ENCODE results near the gene ALG9. TPM values are rescaled to one million over a fixed set of nuclear protein-coding genes. Genes with fewer than 3 reads are reported as not detected.

ALG9 gene
- polyA plus RNA-seq (2011; rRNA removed) (23.7 and 38.2 TPM in 2 replicates), polyA minus RNA-seq (2011; rRNA and poly(A)+ RNA removed) (29.8 and 36.3 TPM in 2 replicates)

GRCh38 chr11:111870886-111871692, at the start of gene ALG9:
TSS of gene ALG9 (minus strand) at chr11:111871581. CDS start at chr11:111871482, 99 bp downstream.
- no peaks in the 10 kb centered on the region for H3K27me3 ChIP-seq (ENCODE audit: control insufficient read depth, insufficient read depth, low read length)
- peak; percentile 49 for TF ChIP-seq CTCF (IDR thresholded peaks at IDR 0.05; ENCODE audit: insufficient read depth, low read depth, low read length)
- H3K36me3 ChIP-seq (ENCODE audit: control insufficient read depth, insufficient read depth, low read length), result peaks cover 3% of the 10 kb centered on the region
- POLR2A ChIA-PET, result no interaction called here
- H3K4me3 ChIP-seq (ENCODE audit: low read depth, low read length), result peak within 1 kb of the TSS; percentile 85
- CTCF ChIA-PET, result interaction anchor here (0.6 to 2.2 kb wide), 19 partner anchors 9 to 266 kb away, joined by 3 to 11 read pairs (median 4); partner anchors contain the start of gene CFAP68
- DNase-seq (ENCODE audit: low read depth), result no peak

- no peak overlapping the region for H3K4me3 ChIP-seq (ENCODE audit: low read depth, low read length)
- H3K27me3 ChIP-seq (ENCODE audit: control insufficient read depth, insufficient read depth, low read length), result no peaks in the 10 kb centered on the region
- no peak for DNase-seq (ENCODE audit: low read depth)
- POLR2A ChIA-PET, result no interaction called here
- H3K36me3 ChIP-seq (ENCODE audit: control insufficient read depth, insufficient read depth, low read length), result no peaks in the 10 kb centered on the region
- CTCF ChIA-PET, result no interaction called here
- TF ChIP-seq CTCF (IDR thresholded peaks at IDR 0.05; ENCODE audit: insufficient read depth, low read depth, low read length), result no peak
Observed at GRCh38 chr11:111920908-111921307, 49.5 kb upstream of the ALG9 start.

- H3K27me3 ChIP-seq (ENCODE audit: control insufficient read depth, insufficient read depth, low read length), result no peaks in the 10 kb centered on the region
- no peaks in the 10 kb centered on the region for H3K36me3 ChIP-seq (ENCODE audit: control insufficient read depth, insufficient read depth, low read length)
- no peak for TF ChIP-seq CTCF (IDR thresholded peaks at IDR 0.05; ENCODE audit: insufficient read depth, low read depth, low read length)
- no peak for DNase-seq (ENCODE audit: low read depth)
- ChIA-PET CTCF (interaction anchor here (0.9 to 1.2 kb wide), 3 partner anchors 13 to 79 kb away, joined by 3 to 4 read pairs (median 4); no protein-coding TSS in a partner anchor), POLR2A (no interaction called here)
- H3K4me3 ChIP-seq (ENCODE audit: low read depth, low read length), result no peak within 1 kb of the TSS
Observed at GRCh38 chr11:111918390-111919256, 47.2 kb upstream of the ALG9 start, which contains the start of gene C11orf52. TSS of gene C11orf52 (plus strand) at chr11:111918913. CDS start at chr11:111918973, 60 bp downstream.

GRCh38 chr11:111917788-111918187, 46.4 kb upstream of the ALG9 start:
- no peak for TF ChIP-seq CTCF (IDR thresholded peaks at IDR 0.05; ENCODE audit: insufficient read depth, low read depth, low read length)
- DNase-seq (ENCODE audit: low read depth), result no peak
- no peaks in the 10 kb centered on the region for H3K27me3 ChIP-seq (ENCODE audit: control insufficient read depth, insufficient read depth, low read length)
- H3K4me3 ChIP-seq (ENCODE audit: low read depth, low read length), result no peak overlapping the region
- CTCF ChIA-PET, result interaction anchor here (1.2 kb wide), 1 partner anchor 79 kb away, joined by 4 read pairs; no protein-coding TSS in a partner anchor
- POLR2A ChIA-PET, result no interaction called here
- H3K36me3 ChIP-seq (ENCODE audit: control insufficient read depth, insufficient read depth, low read length), result no peaks in the 10 kb centered on the region

- CTCF ChIA-PET, result interaction anchor here (1.2 kb wide), 1 partner anchor 80 kb away, joined by 4 read pairs; no protein-coding TSS in a partner anchor
- no peak for DNase-seq (ENCODE audit: low read depth)
- no peak for TF ChIP-seq CTCF (IDR thresholded peaks at IDR 0.05; ENCODE audit: insufficient read depth, low read depth, low read length)
- Histone ChIP-seq H3K27me3 (ENCODE audit: control insufficient read depth, insufficient read depth, low read length) (no peaks in the 10 kb centered on the region), H3K4me3 (ENCODE audit: low read depth, low read length) (no peak overlapping the region), H3K36me3 (ENCODE audit: control insufficient read depth, insufficient read depth, low read length) (no peaks in the 10 kb centered on the region)
- POLR2A ChIA-PET, result no interaction called here
Observed at GRCh38 chr11:111917312-111917711, 45.9 kb upstream of the ALG9 start.

All from BJ (cell line).